Mammary epithelial cell (primary cell): ENCODE data around the gene PTCHD1.

ENCODE experiments used
- EZH2 ChIP-seq: IDR thresholded peaks from 2 replicates; pipeline ENCODE4 v1.6.1; 2012; ENCODE audit warnings: low read length, inconsistent platforms, borderline replicate concordance
- TF ChIP-seq, protein P1 (sequence below), 2 donors: IDR thresholded peaks in 1 of 2; conservative IDR thresholded peaks in 1 of 2; 2 replicates each; pipeline ENCODE4 v1.5.1; 2011 to 2012; ENCODE audit warnings: inconsistent platforms in 2 of 2, low read length in 2 of 2, mild to moderate bottlenecking in 2 of 2, control low read depth in 1 of 2, low read depth in 1 of 2; ENCODE audit not compliant: insufficient read depth in 1 of 2; ENCODE audit errors: extremely low read depth in 1 of 2

GRCh38 chrX:23387550-23388184, 53.0 kb downstream of the PTCHD1 start:
- TF ChIP-seq, protein P1, sequence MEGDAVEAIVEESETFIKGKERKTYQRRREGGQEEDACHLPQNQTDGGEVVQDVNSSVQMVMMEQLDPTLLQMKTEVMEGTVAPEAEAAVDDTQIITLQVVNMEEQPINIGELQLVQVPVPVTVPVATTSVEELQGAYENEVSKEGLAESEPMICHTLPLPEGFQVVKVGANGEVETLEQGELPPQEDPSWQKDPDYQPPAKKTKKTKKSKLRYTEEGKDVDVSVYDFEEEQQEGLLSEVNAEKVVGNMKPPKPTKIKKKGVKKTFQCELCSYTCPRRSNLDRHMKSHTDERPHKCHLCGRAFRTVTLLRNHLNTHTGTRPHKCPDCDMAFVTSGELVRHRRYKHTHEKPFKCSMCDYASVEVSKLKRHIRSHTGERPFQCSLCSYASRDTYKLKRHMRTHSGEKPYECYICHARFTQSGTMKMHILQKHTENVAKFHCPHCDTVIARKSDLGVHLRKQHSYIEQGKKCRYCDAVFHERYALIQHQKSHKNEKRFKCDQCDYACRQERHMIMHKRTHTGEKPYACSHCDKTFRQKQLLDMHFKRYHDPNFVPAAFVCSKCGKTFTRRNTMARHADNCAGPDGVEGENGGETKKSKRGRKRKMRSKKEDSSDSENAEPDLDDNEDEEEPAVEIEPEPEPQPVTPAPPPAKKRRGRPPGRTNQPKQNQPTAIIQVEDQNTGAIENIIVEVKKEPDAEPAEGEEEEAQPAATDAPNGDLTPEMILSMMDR (conservative IDR thresholded peaks at IDR 0.05 in 1 of 2, IDR thresholded peaks at IDR 0.05 in 1 of 2; ENCODE audit: extremely low read depth in 1 of 2, insufficient read depth in 1 of 2, low read depth in 1 of 2, low read length in 2 of 2) = no peak
- TF ChIP-seq EZH2 = no peak
